Activated CD4-positive, alpha-beta T cell treated with anti-CD3 and anti-CD28 coated beads for 4 hours (primary cell): ENCODE results near the gene ARHGAP20.

Experiments
- DNase-seq, 2 donors: peaks; one replicate each; pipeline ENCODE4 v3.0.0-alpha.2; 2020

Gene ARHGAP20

GRCh38 chr11:110711776-110712658 is at the start of gene ARHGAP20:
TSS of gene ARHGAP20 (minus strand) at chr11:110712437. CDS start at chr11:110712231, 206 bp downstream.
- peak; percentile 15 to 16 for DNase-seq

- no peak for DNase-seq
These were observed 49.8 kb upstream of the ARHGAP20 start for GRCh38 chr11:110761991-110762390.

DNA sequence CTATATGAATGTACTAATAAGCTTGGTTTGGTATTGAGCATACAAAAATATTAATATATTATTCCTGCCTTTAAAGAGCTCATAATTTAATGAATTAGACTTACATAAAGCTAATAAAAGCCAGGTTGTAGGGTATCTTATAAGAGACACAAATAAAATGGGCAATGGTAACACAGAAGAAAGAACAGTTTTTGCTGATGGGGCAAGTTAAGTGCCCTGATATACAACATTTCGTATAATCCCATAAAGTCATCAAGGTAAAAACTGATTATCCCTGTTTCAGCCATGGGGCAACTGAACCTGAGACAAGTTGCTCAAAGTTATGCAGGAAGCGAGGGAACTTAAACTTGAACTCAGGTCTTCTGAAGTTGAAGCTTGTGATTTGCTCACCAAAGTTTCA is 48.9 kb upstream of the ARHGAP20 start:
- no peak for DNase-seq

- DNase-seq, result no peak
These were observed 47.7 kb upstream of the ARHGAP20 start for GRCh38 chr11:110759972-110760381.

DNA sequence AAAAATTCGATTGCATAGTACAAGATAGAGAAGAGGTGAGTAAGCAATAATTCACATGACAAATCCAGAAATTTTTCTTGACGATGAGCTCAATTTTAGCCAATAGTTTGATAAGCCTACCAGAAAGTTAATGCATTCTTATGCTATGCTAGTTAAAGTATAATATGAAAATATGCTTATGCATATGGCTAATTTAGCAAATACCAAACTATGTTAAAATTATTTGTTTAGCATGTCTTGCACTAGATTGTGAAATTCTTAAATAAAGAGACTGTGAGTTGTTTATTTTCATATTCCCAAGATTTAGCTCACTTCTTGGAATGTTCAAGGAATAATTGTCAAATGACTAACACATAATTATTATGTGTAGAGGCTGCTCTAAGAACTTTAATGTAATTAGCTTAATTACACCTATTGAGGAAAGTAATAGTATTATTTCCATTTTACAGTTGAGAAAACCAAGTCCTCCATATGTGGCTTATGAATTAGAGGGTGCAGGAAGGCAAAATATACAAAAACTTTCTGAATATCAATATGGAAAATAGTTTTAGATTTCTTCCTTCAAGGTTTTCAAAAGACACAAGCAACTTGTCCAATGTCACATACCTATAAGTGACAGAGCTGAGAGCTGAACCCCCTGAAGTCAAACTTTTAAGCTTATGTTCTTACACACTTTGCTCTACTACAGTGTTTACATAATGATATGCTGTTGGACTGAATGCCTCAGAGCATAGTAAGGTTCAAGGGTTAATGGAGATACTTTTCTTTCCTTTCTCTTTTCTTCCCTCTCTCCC is 45.9 kb upstream of the ARHGAP20 start:
- no peak for DNase-seq

DNA sequence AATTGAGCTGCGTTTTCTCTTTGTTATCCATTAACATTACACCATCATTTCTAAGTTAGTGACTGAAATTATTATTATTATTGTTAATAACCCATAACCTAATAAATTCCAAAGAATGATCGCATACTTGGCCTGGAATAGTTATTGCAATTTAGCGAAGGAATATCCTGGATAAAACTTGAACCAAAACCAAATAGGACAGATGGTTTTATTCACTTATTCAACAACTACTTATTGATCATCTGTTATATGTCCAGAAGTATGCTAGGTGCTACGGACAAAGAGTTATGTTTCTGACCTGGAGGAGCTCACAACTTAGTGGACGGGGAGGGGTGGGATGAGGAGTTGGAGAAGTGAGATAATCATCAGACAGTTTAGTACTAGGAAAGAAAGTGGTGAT is 44.8 kb upstream of the ARHGAP20 start:
- no peak for DNase-seq

- no peak for DNase-seq
These were observed 43.7 kb upstream of the ARHGAP20 start for GRCh38 chr11:110755941-110756340.

- no peak for DNase-seq
These were observed 40.7 kb upstream of the ARHGAP20 start for GRCh38 chr11:110752890-110753289.

DNA sequence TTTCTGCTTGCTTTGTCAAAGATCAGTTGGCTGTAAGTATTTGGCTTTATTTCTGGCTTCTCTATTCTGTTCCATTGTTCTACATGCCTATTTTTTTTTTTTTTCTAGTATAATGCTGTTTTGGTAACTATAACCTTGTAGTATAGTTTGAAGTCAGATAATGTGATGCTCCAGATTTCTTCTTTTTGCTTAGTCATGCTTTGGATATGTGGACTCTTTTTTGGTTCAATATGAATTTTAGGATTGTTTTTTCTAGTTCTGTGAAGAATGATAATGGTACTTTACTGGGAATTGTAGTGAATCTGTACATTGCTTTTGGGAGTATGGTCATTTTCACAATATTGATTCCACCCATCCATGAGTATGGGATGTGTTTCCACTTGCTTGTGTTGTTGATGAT is 37.9 kb upstream of the ARHGAP20 start:
- no peak for DNase-seq

DNA sequence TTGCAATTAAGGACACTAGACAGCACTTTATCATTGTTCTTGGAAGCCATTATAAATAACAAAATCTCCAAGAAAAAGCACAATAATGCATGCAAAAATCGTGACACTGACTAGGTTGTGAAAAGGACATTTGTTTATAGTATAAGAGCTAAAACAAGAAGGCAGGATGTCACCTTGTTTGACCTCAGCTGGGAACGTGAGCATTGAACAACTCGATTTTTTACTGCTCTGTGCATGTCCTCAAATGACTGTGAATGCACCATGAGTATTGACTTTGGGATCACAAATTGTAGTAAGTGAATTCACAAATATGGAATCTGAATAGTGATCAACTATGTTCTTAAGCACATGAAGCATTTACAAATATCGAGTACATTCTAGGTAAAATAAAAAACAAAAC is 35.3 kb upstream of the ARHGAP20 start:
- DNase-seq, result no peak

DNA sequence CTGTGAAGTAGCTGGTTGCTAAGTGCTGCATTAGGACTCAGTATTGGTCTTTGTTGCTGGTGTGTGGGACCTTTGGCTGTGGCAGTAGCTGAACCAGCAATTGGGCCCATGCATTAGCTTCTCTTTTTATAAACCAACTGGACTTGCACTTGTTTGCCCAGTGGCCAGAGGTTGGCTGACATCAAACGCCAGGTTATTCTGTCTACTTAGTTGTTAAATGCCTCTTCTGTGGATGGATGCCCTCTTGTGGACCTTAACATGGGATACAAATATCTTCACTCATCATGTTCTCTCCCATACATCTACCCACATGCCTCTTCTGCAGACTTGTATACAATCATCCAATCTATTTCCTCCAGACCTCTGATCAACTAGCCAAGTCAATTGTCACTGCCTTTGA is 26.4 kb upstream of the ARHGAP20 start:
- DNase-seq, result no peak

DNA sequence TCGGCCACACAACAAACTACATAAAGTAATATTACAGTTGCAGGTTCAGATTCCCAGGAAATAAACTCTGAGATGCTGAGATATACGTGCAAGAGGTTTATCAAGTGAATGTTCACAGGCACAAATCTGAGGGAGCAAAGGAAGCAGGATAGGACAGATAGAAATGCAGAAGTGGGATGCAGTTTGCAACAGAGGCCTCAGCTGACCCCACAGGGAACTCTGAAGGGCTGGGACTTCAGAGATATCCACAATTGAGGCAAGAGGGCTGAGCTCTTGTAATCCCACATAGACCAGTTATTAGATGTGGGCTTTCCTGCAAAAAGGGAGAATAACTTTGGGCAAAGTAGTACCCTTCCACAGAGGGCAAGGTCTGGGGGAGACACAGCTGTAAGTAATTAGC is 25.4 kb upstream of the ARHGAP20 start:
- DNase-seq, result no peak

GRCh38 chr11:110736171-110736553 is 23.9 kb upstream of the ARHGAP20 start:
- DNase-seq, result no peak

GRCh38 chr11:110735455-110736170 is 23.4 kb upstream of the ARHGAP20 start:
- no peak for DNase-seq

DNA sequence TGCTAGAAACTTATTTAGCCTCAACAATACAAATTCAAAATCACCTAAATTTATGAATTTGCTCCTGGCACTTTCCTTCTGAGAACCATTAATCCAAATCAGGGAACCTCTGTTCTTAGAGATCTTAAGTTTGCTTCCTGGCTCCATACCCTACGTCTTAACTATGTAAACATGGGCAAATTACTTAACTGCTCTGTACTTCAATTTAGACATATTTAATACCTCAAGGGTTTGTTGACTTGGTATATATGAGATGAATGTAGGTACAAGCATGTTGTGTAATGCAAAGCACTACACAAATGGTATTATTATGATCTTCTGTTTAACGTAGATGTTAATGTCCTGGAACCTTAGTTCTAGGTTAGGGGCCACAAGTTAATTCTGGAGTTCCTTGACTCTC is 22.6 kb upstream of the ARHGAP20 start:
- DNase-seq, result no peak

DNA sequence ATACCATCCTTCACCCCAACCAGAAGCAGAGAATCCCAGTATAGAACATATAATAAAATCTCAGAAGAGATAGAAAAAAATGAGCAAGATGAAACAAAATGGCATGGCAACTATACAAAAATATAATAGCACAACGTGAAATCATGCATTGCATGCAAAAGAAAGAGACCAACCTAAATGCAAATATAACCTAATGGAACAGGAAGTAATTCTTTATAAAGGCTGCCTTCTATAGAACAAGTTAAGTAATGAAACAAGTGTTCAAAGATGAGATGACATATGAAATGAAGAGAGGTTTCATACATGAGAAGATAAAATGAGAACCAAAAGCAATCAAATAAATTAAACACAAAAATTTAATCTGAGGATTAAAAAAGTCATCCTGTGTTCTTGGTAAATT is 18.5 kb upstream of the ARHGAP20 start:
- DNase-seq, result no peak

DNA sequence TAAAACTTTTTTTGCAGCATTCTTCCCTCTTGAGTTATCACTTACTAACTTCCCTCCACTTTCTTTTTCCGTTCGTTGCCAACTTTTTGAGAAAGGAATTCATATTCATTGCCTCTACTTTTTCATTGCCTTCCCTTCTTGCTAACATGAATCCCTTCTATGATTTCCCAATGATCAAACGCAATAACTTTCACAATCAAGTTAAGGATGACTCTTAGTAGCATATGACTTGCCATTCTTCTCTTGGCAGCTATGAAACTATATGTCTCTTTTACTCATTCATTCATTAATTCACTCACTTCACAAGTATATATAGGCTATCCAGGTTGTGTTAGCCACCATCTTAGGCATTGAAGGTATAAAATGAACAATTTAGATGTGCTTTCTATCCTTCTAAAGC is 16.6 kb upstream of the ARHGAP20 start:
- DNase-seq, result no peak

- no peak for DNase-seq
These were observed 16.2 kb upstream of the ARHGAP20 start for GRCh38 chr11:110728476-110728875.

DNA sequence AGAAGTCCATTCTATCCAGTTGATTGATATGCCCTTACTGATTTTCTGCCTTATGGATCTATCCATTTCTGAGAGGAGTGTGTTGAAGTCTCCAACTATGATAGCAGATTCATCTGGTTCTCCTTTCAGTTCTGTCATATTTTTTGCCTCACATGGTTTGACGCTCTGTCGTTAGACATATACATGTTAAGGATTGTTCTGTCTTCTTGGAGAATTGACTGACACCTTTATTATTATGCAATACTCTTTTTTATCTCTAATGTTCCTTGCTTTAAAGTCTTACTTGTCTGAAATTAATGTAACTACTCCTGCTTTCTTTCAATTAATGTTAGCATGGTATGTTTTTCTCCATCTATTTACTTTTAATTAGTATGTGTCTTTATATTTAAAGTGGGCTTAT is 12.1 kb upstream of the ARHGAP20 start:
- DNase-seq, result no peak

DNA sequence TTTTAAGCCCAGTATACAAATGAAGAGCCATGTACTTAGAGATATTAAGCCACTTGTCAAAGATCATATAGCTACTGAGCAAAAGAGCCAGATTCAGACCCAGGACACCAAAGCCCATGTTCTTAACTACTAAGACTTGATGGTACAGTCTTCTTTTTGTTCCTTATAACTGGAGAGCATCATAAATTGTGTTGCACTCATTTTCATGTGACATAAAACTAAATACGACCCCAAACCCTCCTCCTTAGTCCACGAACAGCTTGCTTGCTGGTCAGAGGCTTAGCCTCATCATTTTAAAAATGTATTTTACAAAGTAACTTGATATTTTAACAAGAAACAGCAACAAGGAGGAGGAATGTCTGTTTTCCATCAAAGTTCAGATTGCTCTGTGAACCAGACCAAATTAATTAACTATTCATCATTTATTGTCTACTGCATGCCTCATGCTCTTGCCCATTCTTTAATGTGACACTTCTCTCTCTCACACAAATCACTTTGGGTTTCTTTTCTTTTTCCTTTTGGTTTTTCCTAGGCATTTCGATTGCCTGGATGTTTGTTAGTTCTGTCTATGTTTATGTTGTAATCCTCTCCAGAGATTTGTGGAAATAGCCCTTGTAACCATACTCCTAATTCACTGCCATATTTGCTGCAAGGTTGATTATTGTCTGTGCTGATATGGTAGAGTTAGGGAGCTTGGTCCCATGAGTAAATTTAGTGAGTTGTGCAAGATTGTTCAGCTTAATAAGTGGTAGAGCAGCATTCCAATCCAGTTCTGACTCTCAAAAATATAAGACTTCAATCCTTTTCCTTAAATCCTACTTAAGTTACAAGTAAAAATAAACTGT is 8.4 kb upstream of the ARHGAP20 start:
- no peak for DNase-seq

DNA sequence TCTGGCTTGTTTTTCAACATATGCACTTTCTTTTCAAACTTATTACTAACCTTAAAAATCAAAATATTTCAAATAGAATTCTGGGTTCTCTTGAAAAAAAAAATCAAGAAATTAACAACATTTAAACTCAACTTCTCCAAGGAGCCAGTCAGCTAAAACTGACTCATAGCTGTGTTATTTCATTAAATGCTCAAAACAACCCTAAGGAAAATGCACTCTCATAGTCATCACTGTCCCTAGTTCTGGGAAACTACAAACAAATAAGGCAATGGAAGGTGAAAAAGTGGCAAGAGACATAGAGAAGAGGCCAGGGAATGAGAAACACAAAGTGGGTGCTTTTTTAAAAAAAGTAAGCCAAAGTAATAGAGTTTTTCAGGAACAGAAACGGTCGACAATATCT is 4.1 kb upstream of the ARHGAP20 start:
- DNase-seq, result no peak

DNA sequence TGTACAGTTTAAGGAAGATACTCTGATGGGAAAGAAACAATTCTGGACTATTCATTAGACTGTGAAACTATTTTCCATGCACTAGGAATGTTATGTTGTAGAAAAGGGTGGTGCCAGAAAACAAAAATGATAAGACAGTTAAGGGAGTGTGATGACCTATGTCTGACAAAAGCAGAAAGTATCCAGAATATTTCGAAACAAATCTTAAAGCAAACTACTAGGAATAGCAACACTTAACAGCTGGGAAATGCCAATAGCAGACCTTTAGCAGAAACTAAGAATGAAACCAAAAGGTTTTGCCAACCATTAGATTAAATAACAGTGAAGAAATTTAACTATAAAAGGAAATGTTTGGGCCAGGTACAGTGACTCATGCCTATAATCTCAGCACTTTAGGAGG is 3.3 kb upstream of the ARHGAP20 start:
- DNase-seq, result no peak

DNA sequence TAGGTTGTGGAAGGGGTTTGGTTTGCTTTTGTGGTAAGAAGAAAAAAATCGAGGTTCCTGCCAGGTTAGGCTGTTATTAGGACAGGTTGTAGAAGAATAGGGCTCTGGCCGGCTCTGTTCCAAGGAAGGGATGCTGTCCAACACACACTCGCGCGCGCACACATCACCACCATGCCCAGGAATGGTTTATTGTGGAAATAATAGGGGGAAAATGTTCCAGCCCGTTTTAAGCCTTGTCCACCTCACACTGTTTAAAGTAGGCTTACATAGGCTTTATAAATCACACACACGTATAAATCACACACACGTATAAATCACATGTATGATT is 1.2 kb upstream of the ARHGAP20 start:
- DNase-seq, result no peak
